NCI-H146 treated with DMSO at 0.1 percent for 48 hours (cell line): Measurements from ENCODE around the gene SLC44A2.
A peak's percentile ranks its signal among the peaks of the same experiment; 100 is the strongest.

ENCODE experiments used
- DNase-seq: peaks from one replicate; lab custom pipeline; 2025; ENCODE audit not compliant: unreplicated experiment; lab: John Stamatoyannopoulos, UW

Gene SLC44A2

GRCh38 chr19:10625003-10625761 is at the start of gene SLC44A2:
Gene SLC44A2 (plus strand): TSS chr19:10625553. CDS start chr19:10625634, 81 bp downstream.
- DNase-seq = peak; percentile 40

- DNase-seq = no peak
Measured at GRCh38 chr19:10577951-10578350, 47.4 kb upstream of the SLC44A2 start.

- DNase-seq = peak; percentile 32
Measured at GRCh38 chr19:10580979-10581631, 44.2 kb upstream of the SLC44A2 start.

GRCh38 chr19:10582091-10582490 is 43.3 kb upstream of the SLC44A2 start:
- no peak for DNase-seq

- DNase-seq = no peak
Measured at GRCh38 chr19:10583036-10583776, 42.1 kb upstream of the SLC44A2 start.

GRCh38 chr19:10586396-10586795 is 39.0 kb upstream of the SLC44A2 start:
- DNase-seq = no peak

GRCh38 chr19:10587022-10587838 is 38.1 kb upstream of the SLC44A2 start, which contains the start of gene AP1M2:
Gene AP1M2 (minus strand): TSS chr19:10587312. CDS start chr19:10587231, 81 bp downstream.
- DNase-seq = peak; percentile 72

- DNase-seq = no peak
Measured at GRCh38 chr19:10587839-10588150, 37.6 kb upstream of the SLC44A2 start.

GRCh38 chr19:10593148-10593547 is 32.2 kb upstream of the SLC44A2 start:
- no peak for DNase-seq

GRCh38 chr19:10593820-10594637 is 31.3 kb upstream of the SLC44A2 start:
- no peak for DNase-seq

GRCh38 chr19:10600149-10600548 is 25.2 kb upstream of the SLC44A2 start:
- DNase-seq = no peak

GRCh38 chr19:10601999-10602329 is 23.4 kb upstream of the SLC44A2 start:
- no peak for DNase-seq

GRCh38 chr19:10602330-10603083 is 22.8 kb upstream of the SLC44A2 start:
- DNase-seq = peak; percentile 33

GRCh38 chr19:10603084-10603872 is 22.1 kb upstream of the SLC44A2 start:
- DNase-seq = no peak

GRCh38 chr19:10603873-10604459 is 21.4 kb upstream of the SLC44A2 start:
- DNase-seq = no peak

GRCh38 chr19:10604460-10604980 is 20.8 kb upstream of the SLC44A2 start:
- no peak for DNase-seq

GRCh38 chr19:10611907-10612306 is 13.4 kb upstream of the SLC44A2 start:
- DNase-seq = no peak

- no peak for DNase-seq
Measured at GRCh38 chr19:10612499-10613119, 12.7 kb upstream of the SLC44A2 start.
